HG03139 (cell line): ENCODE measurements around the gene CCM2.
"Not testable (repeated sequence)": the region's sequence is repeated elsewhere in the genome, so short reads cannot be mapped to it uniquely, and the experiment has no call there.

Experiments
- ATAC-seq: cut with Tn5 transposase; IDR thresholded peaks from one replicate; pipeline ENCODE4 v1.9.1; 2021; ENCODE audit not compliant: unreplicated experiment

Gene CCM2

DNA sequence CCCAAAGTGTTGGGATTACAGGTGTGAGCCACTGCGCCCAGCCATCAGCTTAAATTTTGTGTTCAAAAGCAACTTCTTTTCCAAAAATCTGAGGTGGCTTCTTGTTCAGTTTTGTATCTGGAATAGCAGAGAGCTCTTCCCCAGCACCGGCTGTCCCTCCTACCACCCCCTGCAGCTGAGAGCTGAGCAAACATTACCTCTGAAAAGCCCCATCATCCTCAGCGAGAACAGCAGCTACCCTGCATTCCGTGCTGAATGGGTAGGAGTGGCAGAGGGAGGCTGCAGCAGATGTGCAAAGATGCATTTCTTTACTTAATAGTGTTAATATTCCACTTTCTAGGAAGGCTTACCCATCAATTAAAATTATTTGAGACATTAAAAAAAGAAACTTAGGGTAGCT is 31.8 kb downstream of the CCM2 start:
- ATAC-seq, result no peak

DNA sequence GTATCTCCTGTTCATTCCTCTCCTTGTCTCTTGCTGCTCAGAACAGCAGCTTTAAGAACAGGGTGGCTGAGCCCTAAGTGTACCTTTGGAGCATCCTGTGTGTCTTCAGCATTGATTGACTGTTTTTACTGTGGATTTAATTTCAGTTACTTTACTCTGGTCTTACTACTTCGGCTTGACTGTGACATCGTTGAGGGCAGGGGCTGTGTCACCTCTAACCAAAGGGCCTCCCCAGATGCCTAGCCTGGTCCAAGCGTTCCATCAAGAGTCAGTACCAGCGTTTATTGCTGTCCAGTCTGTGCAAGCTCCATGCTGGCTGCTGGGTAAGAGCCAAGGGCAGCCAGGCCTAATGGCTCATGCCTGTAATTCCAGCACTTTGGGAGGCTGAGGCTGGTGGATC is 32.4 kb downstream of the CCM2 start:
- no peak for ATAC-seq

DNA sequence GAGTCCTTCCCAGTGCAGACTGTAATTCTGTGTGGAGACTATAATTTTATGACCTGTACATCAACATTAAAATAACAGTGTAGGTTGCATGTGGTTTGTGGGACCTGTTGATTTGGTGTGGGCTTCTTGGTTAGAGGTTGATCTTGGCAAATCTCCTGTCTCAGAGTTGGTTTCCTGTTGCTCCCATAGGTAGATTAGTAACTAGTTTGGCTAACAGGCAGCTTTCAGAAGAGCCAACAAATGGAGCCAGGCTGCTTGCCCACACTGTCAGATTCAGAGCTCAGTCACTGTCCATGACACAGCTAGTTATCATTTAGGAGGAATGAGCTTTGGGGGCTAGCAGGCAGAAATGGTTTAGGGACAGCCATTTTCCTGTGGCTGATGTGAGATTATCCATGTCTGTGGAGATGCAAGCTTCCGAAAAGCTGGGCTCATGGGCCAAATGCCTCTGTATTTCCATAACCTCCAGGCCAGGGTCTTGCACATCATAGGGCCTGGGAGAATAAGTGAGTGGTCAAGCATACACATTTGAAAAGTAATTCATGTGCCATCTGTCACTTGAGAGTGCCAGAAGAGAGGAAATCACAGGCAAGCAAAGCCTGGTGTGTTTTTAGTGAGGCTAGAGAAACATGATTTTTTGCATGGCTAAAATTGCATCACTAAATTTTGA is 33.4 kb downstream of the CCM2 start:
- no peak for ATAC-seq

- ATAC-seq, result no peak
Observed at GRCh38 chr7:45033931-45034290, 33.9 kb downstream of the CCM2 start.

GRCh38 chr7:45034710-45035109 is 34.7 kb downstream of the CCM2 start:
- ATAC-seq, result not testable (repeated sequence)

DNA sequence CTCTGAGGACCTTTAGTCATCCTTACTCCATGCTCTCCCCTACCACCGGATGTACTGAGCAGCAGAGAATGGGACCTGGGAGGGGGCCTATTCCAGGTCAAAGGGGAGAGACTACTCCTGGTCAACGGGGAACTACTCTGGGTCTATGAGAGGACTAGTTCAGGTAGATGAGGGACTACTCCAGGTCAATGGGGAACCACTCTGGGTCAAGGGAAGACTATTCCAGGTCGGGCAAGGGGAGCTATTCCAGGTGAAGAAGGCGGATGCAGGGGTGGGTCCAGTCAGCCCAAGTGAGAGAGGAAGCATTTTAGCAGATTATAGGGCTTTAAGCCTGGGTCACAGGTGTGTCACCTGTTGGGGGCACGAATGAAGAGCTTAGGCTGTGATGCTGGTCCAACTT is 35.4 kb downstream of the CCM2 start:
- ATAC-seq, result no peak

DNA sequence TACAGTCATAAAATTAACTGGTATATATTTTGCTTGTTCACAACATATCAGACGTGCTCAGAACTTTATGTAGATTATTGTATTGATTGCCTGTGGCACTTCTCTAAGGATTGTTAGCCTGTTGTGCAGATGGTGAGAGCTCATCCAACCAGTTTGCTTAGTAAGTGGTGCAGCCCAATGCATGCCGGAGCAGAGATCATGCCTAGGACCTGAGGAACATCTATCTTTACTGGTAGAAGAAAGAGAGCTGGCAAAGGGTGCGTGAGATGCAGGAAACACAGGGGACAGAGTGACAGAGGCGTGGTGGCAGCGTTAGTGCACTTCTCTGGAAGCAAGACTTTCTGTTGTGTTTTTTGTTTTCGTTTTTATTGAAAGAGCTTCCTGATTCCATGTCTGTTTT is 35.9 kb downstream of the CCM2 start:
- ATAC-seq, result no peak

DNA sequence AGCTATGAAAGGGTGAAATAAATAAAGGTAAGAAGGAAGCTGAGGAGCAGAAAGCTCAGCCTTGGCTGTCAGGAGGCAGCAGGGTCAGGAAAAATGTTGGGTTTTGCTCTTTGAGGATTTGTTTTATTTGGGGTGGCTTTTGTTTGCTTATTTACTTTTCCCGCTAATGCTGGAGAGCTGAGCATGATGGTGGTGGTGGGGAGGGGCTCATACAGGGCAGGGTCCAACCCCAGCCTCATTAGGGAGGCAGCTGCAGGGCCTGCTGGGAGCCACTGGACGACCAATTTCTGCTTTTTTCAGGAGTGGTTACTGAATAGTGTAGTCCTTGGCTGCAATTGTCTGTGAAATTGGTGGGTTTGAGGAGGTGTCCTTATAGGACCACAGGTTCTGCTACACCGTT is 36.3 kb downstream of the CCM2 start:
- no peak for ATAC-seq

- ATAC-seq, result no peak
Observed at GRCh38 chr7:45036796-45037195, 36.8 kb downstream of the CCM2 start.

- no peak for ATAC-seq
Observed at GRCh38 chr7:45037876-45038275, 37.9 kb downstream of the CCM2 start.

GRCh38 chr7:45039106-45039505 is 39.1 kb downstream of the CCM2 start:
- no peak for ATAC-seq

DNA sequence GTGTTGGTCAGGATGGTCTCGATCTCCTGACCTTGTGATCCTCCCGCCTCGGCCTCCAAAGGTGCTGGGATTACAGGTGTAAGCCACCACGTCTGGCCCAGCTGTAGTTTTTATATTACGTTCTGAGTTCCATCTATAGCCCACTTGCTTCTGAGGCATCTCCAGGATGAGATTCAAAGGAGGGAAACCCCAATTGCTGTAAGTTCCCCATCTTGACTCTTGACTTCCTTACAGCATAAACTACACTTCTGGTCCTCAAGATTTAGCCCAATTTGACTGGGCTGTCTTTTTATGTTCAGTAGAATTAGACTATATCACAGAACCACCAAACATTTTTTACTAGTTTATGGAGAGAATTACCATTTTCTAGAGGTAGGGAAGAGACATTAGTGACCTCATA is 44.3 kb downstream of the CCM2 start:
- ATAC-seq, result no peak

DNA sequence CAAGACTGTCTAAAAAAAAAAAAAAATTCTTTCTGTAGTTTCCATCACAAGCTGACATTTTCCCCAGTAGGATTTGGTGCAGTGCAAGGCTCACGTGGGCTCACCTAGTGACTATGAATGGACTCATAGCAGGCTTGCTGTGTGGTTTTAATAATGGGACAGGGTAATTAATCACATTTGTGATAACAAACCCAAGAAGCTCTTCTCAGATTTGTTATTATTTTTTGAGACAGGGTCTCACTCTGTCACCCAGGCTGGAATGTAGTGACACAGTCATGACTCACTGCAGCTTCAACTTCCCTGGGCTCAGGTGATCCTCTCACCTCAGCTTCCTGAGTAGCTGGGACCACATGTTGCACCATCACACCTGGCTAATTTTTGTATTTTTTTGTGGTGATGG is 48.7 kb downstream of the CCM2 start:
- ATAC-seq, result no peak

- no peak for ATAC-seq
Observed at GRCh38 chr7:45050198-45050597, 50.2 kb downstream of the CCM2 start.

- no peak for ATAC-seq
Observed at GRCh38 chr7:45052011-45052410, 52.0 kb downstream of the CCM2 start.

DNA sequence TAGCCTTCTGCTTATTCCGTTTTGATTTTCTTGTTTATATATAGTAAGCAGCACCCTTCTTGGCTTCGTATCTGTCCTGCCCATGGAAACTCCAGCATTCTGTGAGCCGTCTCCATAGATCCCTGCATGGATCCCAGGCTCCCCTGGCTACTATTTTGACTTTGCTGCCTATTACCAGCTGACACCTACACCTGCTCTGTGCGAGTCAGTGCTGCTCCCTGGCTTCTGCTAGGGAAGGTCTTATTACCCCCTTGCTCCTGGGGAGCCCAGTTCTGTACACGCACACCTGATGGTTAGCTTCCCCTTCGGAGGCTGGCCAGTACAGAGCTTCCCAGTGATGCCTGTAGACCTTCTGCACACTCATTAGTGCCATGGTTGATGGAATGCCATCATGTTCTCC is 53.4 kb downstream of the CCM2 start:
- ATAC-seq, result no peak

GRCh38 chr7:45053941-45054340 is 53.9 kb downstream of the CCM2 start:
- ATAC-seq, result no peak

DNA sequence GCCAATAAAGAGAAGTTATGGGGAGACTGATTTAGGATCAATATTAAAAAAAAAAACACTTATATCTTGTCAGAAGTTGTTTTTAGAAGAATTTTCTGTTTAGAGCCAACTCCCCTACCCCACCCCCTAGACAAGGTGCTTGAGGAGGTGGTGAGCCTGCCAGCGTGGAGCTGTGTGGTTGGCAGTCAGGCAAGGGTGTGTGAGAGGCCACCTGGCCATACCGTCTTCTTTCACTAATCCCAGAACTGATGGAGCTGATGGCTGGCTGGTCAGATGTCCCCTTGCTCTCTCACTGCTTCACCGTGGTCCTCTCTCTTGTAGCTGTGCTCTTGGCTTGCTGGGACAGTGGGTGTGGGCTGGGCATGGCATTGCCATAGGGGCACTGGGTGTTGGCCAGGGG is 54.4 kb downstream of the CCM2 start:
- ATAC-seq, result no peak

DNA sequence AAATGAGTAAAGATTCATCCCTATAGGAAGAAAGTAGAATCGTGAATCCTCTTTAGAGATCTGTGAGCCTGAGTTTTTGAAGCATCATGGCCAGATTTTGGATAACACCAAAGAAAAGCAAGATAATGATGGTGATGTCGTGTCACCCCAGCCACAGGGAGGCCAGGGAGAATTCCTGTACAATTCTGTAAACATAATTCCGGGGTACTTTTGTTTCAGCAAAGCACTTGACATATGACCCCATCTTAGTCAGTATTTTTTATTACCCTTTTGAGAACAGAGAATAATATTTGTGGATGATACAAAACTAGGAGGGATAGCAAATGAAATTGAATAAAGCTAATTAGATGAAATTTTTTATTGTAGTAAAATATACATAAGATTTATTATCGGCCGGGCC is 55.0 kb downstream of the CCM2 start:
- no peak for ATAC-seq

GRCh38 chr7:45055594-45056219 is 55.7 kb downstream of the CCM2 start:
- ATAC-seq, result no peak

- no peak for ATAC-seq
Observed at GRCh38 chr7:45057878-45058277, 57.9 kb downstream of the CCM2 start.

GRCh38 chr7:45060295-45060694 is 60.3 kb downstream of the CCM2 start:
- ATAC-seq, result no peak

GRCh38 chr7:45061352-45061751 is 61.4 kb downstream of the CCM2 start:
- no peak for ATAC-seq
